ENCODE data around the gene SLC9A9.

SLC9A9 gene

GRCh38 chr3:143242691-143243090, 605.6 kb downstream of the SLC9A9 start:
- no peak for TF ChIP-seq CTCF (IDR thresholded peaks at IDR 0.05; ENCODE audit: insufficient read depth, low read depth, low read length, missing control alignments)
- H3K4me3 ChIP-seq (ENCODE audit: low read length) = no peak overlapping the region
- DNase-seq (ENCODE audit: low read depth) = no peak

DNA sequence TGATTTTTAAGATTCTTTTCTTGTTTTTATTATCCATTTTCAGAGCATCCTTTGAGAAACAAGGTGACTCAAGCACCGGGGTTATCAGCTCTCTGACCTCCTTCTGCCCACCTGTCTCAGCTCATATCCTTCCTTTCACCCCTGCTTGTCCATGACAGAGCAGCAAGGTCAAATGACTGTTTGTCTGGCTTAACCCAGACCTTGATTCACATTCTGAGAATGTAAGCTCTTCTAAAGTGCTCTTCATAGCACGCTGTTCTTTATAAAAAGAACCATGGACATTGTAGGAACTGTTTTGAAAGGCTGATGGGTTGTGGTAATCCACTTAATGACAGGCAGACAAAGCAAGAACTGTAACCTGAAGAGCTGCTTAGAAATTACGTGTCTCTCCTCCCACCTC, 606.2 kb downstream of the SLC9A9 start:
- no peak for TF ChIP-seq CTCF (IDR thresholded peaks at IDR 0.05; ENCODE audit: insufficient read depth, low read depth, low read length, missing control alignments)
- no peak for DNase-seq (ENCODE audit: low read depth)
- no peak overlapping the region for H3K4me3 ChIP-seq (ENCODE audit: low read length)

DNA sequence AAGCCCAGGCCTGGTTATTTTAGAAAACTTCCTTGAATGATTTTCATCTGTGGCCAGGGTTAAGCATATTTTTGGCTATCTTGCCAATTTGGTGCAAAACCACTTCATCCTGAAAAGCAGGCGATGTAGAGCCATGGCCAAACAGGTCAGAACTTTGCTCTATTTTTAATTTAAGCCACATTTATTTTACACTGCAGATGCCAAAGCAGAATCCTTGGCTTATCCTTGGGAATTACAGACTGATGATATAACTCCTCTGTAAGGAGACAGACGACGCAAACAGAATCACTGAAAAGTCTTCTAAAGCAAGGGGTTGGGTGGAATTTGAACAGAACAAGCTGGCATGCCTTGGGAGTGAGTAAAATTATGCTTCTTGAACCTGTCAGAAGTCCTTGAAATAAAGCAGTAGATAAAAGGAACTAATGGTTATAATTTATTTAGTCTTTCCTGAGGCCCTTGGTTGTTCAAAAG, 606.8 kb downstream of the SLC9A9 start:
- no peak for DNase-seq (ENCODE audit: low read depth)
- TF ChIP-seq CTCF (IDR thresholded peaks at IDR 0.05; ENCODE audit: insufficient read depth, low read depth, low read length, missing control alignments) = no peak
- no peak overlapping the region for H3K4me3 ChIP-seq (ENCODE audit: low read length)

DNA sequence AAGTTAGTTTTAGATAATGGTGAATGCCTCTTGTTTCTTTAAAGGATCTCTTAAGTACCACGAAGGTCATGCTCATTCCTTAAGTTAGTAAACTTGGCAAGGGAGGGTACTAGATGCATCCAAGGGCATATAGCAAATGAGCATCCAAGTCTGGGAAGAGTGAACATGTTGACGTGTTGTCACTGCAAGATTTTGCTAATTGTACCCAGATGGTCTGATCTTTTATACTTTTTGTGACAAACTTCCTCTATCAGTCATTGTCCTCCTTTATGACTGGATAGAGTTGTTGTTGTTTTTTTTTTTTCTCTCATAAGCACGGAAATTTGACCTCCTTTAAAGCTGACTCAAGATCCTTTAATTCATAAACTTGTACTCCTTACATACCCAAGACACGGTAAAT, 607.4 kb downstream of the SLC9A9 start:
- no peak for DNase-seq (ENCODE audit: low read depth)
- TF ChIP-seq CTCF (IDR thresholded peaks at IDR 0.05; ENCODE audit: insufficient read depth, low read depth, low read length, missing control alignments) = no peak
- H3K4me3 ChIP-seq (ENCODE audit: low read length) = no peak overlapping the region

DNA sequence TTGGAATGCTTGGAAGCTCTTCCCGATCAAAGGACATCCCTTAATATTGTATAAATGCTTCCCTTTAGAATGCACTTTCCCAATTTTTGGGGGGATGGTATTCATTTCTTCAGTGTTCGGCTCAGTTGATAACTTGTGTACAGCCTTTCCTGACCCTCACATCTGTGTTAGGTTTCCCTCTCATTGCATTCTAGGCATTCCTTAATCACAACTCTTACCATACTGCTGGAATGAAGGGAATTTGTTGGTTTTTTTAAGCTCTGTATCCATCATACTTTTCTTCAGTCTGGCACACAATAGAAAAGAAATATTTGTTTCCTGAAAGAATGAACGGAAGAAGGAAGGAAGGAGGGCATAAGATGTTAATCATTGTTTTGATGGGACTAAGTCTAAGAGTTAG, 609.2 kb downstream of the SLC9A9 start:
- TF ChIP-seq CTCF (IDR thresholded peaks at IDR 0.05; ENCODE audit: insufficient read depth, low read depth, low read length, missing control alignments) = no peak
- no peak for DNase-seq (ENCODE audit: low read depth)
- no peak overlapping the region for H3K4me3 ChIP-seq (ENCODE audit: low read length)

DNA sequence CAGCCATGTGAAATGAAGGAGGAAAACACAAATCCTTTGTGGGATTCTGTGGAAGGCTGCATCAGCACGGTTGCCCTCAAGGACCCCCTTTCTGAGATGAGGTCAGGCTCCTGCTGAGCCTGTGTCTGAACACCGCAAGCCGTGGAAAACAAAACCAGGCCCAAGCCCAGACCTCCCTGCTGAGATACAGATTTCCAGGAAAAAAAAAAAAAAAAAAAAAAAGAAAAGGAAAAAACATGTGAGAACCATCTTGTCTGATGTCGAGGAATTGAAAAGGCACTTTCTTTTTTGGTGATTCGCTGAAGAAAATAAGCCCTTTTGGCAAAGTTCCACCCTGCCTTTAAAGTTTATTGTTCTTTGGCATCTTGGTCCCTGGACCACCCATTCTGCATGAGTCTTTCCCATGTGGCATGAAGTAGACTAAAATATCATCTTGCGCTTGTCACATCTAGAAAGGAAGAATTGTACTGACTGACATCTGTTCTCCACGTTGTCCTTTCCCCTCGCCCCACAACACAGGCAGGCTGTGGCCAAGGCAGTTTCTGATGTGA, 611.1 kb downstream of the SLC9A9 start:
- H3K4me3 ChIP-seq (ENCODE audit: low read length) = no peak overlapping the region
- no peak for DNase-seq (ENCODE audit: low read depth)
- no peak for TF ChIP-seq CTCF (IDR thresholded peaks at IDR 0.05; ENCODE audit: insufficient read depth, low read depth, low read length, missing control alignments)

GRCh38 chr3:143236226-143236964, 611.9 kb downstream of the SLC9A9 start:
- H3K4me3 ChIP-seq (ENCODE audit: low read length) = no peak overlapping the region
- no peak for DNase-seq (ENCODE audit: low read depth)
- TF ChIP-seq CTCF (IDR thresholded peaks at IDR 0.05; ENCODE audit: insufficient read depth, low read depth, low read length, missing control alignments) = no peak

All from epithelial cell of esophagus (primary cell).